ENCODE data around the gene KDM4D.

KDM4D gene

GRCh38 chr11:94938095-94939055 lies 35.1 kb upstream of the KDM4D start:
- no peaks in the 10 kb centered on the region for H3K27me3 ChIP-seq (ENCODE audit: insufficient read depth, low read length, poor library complexity, severe bottlenecking)
- TF ChIP-seq EZH2phosphoT487 (IDR thresholded peaks at IDR 0.05; ENCODE audit: borderline replicate concordance) (no peak), CTCF (conservative IDR thresholded peaks at IDR 0.05; ENCODE audit: low read length) (no peak)
- no peaks in the 10 kb centered on the region for H3F3A ChIP-seq (ENCODE audit: low read depth)
- H3K4me1 ChIP-seq (ENCODE audit: insufficient read depth, low read length, poor library complexity, severe bottlenecking), result peaks cover 25% of the 10 kb centered on the region
- no peaks in the 10 kb centered on the region for H3K9me2 ChIP-seq (replicated peaks; ENCODE audit: low read depth, low read length)
- H4K20me1 ChIP-seq (ENCODE audit: insufficient read depth, low read length, poor library complexity, severe bottlenecking), result no peaks in the 10 kb centered on the region
- no peaks in the 10 kb centered on the region for H3K9me3 ChIP-seq (ENCODE audit: insufficient read depth, low read depth, low read length)
- no peaks in the 10 kb centered on the region for H3K79me2 ChIP-seq (ENCODE audit: insufficient read depth, low read length)
- H3K4me2 ChIP-seq (ENCODE audit: low read depth, low read length, poor library complexity, severe bottlenecking), result no peak overlapping the region
- no peaks in the 10 kb centered on the region for H3K36me3 ChIP-seq (ENCODE audit: insufficient read depth, low read length)
- H2AFZ ChIP-seq (ENCODE audit: low read length), result no peak overlapping the region
- H3K4me3 ChIP-seq (ENCODE audit: low read length, poor library complexity, severe bottlenecking), result no peak overlapping the region
- no peak overlapping the region for H3K9ac ChIP-seq (ENCODE audit: low read depth, low read length, poor library complexity, severe bottlenecking)

GRCh38 chr11:94939346-94939745 lies 34.2 kb upstream of the KDM4D start:
- Histone ChIP-seq H3K27me3 (ENCODE audit: insufficient read depth, low read length, poor library complexity, severe bottlenecking) (no peaks in the 10 kb centered on the region), H3K4me1 (ENCODE audit: insufficient read depth, low read length, poor library complexity, severe bottlenecking) (peaks cover 15% of the 10 kb centered on the region), H3K79me2 (ENCODE audit: insufficient read depth, low read length) (no peaks in the 10 kb centered on the region), H3K9me3 (ENCODE audit: insufficient read depth, low read depth, low read length) (no peaks in the 10 kb centered on the region), H3K4me2 (ENCODE audit: low read depth, low read length, poor library complexity, severe bottlenecking) (no peak overlapping the region), H3K9me2 (replicated peaks; ENCODE audit: low read depth, low read length) (no peaks in the 10 kb centered on the region), H3F3A (ENCODE audit: low read depth) (no peaks in the 10 kb centered on the region), H4K20me1 (ENCODE audit: insufficient read depth, low read length, poor library complexity, severe bottlenecking) (no peaks in the 10 kb centered on the region), H3K36me3 (ENCODE audit: insufficient read depth, low read length) (no peaks in the 10 kb centered on the region), H3K4me3 (ENCODE audit: low read length, poor library complexity, severe bottlenecking) (no peak overlapping the region), H3K9ac (ENCODE audit: low read depth, low read length, poor library complexity, severe bottlenecking) (no peak overlapping the region), H2AFZ (ENCODE audit: low read length) (no peak overlapping the region)
- TF ChIP-seq EZH2phosphoT487 (IDR thresholded peaks at IDR 0.05; ENCODE audit: borderline replicate concordance) (no peak), CTCF (conservative IDR thresholded peaks at IDR 0.05; ENCODE audit: low read length) (no peak)

- no peaks in the 10 kb centered on the region for H3K9me3 ChIP-seq (ENCODE audit: insufficient read depth, low read depth, low read length)
- H3K4me1 ChIP-seq (ENCODE audit: insufficient read depth, low read length, poor library complexity, severe bottlenecking), result no peaks in the 10 kb centered on the region
- no peaks in the 10 kb centered on the region for H3K79me2 ChIP-seq (ENCODE audit: insufficient read depth, low read length)
- no peaks in the 10 kb centered on the region for H3K9me2 ChIP-seq (replicated peaks; ENCODE audit: low read depth, low read length)
- no peaks in the 10 kb centered on the region for H3F3A ChIP-seq (ENCODE audit: low read depth)
- no peaks in the 10 kb centered on the region for H3K27me3 ChIP-seq (ENCODE audit: insufficient read depth, low read length, poor library complexity, severe bottlenecking)
- H2AFZ ChIP-seq (ENCODE audit: low read length), result no peak overlapping the region
- H3K4me3 ChIP-seq (ENCODE audit: low read length, poor library complexity, severe bottlenecking), result no peak overlapping the region
- H3K9ac ChIP-seq (ENCODE audit: low read depth, low read length, poor library complexity, severe bottlenecking), result no peak overlapping the region
- H3K36me3 ChIP-seq (ENCODE audit: insufficient read depth, low read length), result no peaks in the 10 kb centered on the region
- H4K20me1 ChIP-seq (ENCODE audit: insufficient read depth, low read length, poor library complexity, severe bottlenecking), result no peaks in the 10 kb centered on the region
- H3K4me2 ChIP-seq (ENCODE audit: low read depth, low read length, poor library complexity, severe bottlenecking), result no peak overlapping the region
- no peak for TF ChIP-seq EZH2phosphoT487 (IDR thresholded peaks at IDR 0.05; ENCODE audit: borderline replicate concordance)
- TF ChIP-seq CTCF (conservative IDR thresholded peaks at IDR 0.05; ENCODE audit: low read length), result no peak
These were observed 32.4 kb upstream of the KDM4D start for GRCh38 chr11:94941131-94941530.

Measured in Loucy (cell line).